Stimulated activated naive CD8-positive, alpha-beta T cell treated with anti-CD3 and anti-CD28 coated beads, Interleukin-15, Interleukin-2, amounts not matched to agents 100 ng/mL and 50 ng/mL, for 24 hours (primary cell): ENCODE measurements around the gene SHROOM3.
"Not testable (repeated sequence)": the region's sequence is repeated elsewhere in the genome, so short reads cannot be mapped to it uniquely, and the experiment has no call there.

Source experiments
- H3K27ac Mint-ChIP-seq: one replicate; pipeline ENCODE4 v1.8.0; 2021; ENCODE audit warnings: mild to moderate bottlenecking, mixed read lengths
- H3K27me3 Mint-ChIP-seq: one replicate; pipeline ENCODE4 v1.8.0; 2021; ENCODE audit warnings: mixed read lengths
- H3K36me3 Mint-ChIP-seq: one replicate; pipeline ENCODE4 v1.8.0; 2021; ENCODE audit warnings: low read depth, mixed read lengths
- H3K4me1 Mint-ChIP-seq: one replicate; pipeline ENCODE4 v1.8.0; 2021; ENCODE audit warnings: low read depth, mixed read lengths
- H3K4me3 Mint-ChIP-seq: one replicate; pipeline ENCODE4 v1.8.0; 2021; ENCODE audit warnings: mild to moderate bottlenecking, mixed read lengths
- H3K9me3 Mint-ChIP-seq: one replicate; pipeline ENCODE4 v1.8.0; 2021; ENCODE audit warnings: mixed read lengths

The SHROOM3 gene

DNA sequence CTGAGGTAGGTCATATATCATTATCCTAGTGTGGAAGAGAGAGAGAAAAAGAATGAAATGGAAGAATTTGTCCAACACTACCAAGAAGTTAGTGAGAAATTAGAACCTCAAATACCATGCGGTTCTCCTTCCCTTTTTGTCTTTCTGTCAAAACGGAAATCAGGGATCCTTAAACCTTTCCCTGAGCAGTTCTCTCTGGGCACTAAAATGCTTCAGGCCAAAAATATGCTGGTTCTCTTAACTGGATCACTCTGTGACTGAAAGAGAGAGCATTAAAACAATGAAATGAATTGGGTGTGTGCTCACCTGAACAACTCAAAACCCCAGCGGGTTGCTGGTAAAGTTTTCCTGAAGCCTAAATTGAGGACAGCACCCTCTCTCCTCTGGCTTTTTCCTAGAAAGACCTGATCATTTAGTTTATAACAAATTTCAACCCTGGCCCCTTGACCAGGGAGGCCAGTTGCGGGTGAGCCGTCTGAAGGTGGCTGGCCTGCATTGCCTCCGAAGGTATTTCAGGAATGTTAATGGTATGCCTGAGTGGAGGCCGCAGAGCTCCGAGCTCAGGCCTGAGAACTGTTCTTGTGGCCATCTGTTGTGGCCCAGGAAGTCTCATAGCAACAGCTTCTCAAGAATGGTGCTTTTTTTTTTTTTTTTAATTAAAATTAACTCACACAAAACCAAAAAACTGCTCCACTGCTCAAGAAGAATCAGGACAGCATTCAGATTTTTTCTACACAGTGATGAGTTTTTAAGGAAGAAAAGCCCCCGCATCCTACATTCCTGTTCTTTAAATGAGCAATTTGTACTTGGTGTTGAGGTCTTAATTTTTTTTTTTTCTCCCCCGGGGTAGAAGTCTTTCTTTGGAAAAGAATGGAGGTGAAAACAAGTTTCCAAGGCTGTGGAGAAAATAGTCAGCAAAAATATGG lies 155.1 kb downstream of the SHROOM3 start:
- Mint-ChIP-seq H3K4me3 (no peak overlapping the region), H3K4me1 (peaks cover 7% of the 10 kb centered on the region), H3K36me3 (no peaks in the 10 kb centered on the region), H3K9me3 (no peaks in the 10 kb centered on the region), H3K27me3 (peaks cover 44% of the 10 kb centered on the region), H3K27ac (no peak overlapping the region)

DNA sequence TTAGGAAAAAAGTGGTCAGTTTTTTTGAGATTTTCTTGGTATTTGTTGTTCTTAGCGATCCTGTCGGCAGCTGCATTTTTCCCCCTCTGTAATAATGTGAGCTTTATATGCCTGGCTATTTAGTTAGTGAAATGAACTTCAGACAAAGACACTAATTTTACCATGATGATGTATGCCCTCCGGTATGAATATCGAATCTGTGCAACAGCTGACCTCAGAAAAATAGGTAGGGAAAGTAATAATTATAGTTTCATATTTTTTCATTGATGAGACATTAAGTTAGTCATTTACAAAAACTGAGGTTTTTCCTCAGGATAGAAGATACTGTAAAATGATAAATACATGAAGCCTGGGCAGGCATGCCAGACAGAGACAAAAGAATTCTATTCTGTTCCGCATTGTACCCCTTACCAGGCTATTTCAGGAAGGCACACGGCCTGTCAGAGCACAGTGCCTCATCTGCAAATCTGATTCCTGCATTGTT lies 155.8 kb downstream of the SHROOM3 start:
- no peaks in the 10 kb centered on the region for H3K9me3 Mint-ChIP-seq
- peaks cover 37% of the 10 kb centered on the region for H3K27me3 Mint-ChIP-seq
- H3K27ac Mint-ChIP-seq: no peak overlapping the region
- no peak overlapping the region for H3K4me3 Mint-ChIP-seq
- no peaks in the 10 kb centered on the region for H3K36me3 Mint-ChIP-seq
- peaks cover 6% of the 10 kb centered on the region for H3K4me1 Mint-ChIP-seq

DNA sequence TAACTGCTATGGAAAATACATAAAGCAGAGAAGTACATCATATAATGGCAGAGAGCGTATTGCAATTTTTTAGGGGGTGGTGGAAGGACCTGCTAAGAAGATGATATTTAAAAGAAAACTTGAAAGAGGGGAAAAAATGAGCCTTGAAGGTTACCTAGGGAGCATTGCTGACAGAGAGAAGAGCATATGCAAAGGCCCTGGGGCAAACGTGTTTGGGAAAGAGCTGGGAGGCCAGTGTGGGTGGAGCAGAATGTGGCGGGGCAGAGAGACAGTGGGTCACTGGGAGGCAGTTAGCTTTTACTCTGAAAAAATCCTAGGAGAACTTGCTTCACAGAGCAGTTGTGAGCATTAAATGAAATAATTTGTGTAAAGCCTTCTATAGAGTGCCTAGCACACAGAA lies 157.0 kb downstream of the SHROOM3 start:
- Mint-ChIP-seq H3K27ac (no peak overlapping the region), H3K4me3 (no peak overlapping the region), H3K9me3 (no peaks in the 10 kb centered on the region), H3K36me3 (no peaks in the 10 kb centered on the region), H3K27me3 (peaks cover 25% of the 10 kb centered on the region), H3K4me1 (no peaks in the 10 kb centered on the region)

DNA sequence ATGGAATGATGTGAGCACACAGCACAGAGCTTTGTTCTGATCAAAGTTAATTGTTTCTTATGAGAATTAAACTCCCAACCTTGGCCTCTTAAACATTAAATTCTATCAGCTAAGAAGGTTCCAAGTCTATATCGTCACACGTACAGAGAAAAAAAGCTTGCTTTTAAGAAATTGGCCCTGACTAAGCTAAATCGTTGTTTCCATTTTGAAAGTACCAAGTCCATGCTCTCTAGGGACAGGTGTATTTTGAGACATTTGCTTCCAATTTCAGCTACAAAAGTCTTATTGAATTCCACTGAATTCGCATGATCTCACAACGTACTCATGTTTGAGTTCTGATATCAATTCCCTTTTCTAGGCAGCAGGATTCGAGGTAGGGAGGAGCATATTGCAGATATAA lies 157.4 kb downstream of the SHROOM3 start:
- no peaks in the 10 kb centered on the region for H3K36me3 Mint-ChIP-seq
- no peaks in the 10 kb centered on the region for H3K9me3 Mint-ChIP-seq
- H3K4me1 Mint-ChIP-seq: no peaks in the 10 kb centered on the region
- H3K27ac Mint-ChIP-seq: no peak overlapping the region
- peaks cover 20% of the 10 kb centered on the region for H3K27me3 Mint-ChIP-seq
- H3K4me3 Mint-ChIP-seq: no peak overlapping the region

DNA sequence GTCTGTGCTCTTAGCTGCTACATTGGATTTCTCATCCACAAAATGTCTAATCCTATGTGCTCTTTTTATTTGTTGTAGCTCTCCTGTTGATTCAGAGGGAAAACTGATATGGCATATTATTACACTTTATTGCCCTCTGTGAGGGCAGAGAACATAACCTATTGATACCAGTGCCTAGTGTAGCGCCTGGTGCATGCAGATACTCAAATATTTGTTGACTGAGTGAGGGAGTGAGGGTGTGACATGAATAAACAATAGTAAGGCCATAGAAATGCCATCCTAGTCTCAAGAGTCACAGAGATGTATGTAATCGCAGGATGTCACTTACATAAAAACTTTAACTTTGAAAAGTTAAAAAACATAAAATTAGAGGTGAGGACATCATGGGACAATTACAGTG lies 159.1 kb downstream of the SHROOM3 start:
- H3K9me3 Mint-ChIP-seq: no peaks in the 10 kb centered on the region
- H3K36me3 Mint-ChIP-seq: no peaks in the 10 kb centered on the region
- H3K27me3 Mint-ChIP-seq: peaks cover 18% of the 10 kb centered on the region

DNA sequence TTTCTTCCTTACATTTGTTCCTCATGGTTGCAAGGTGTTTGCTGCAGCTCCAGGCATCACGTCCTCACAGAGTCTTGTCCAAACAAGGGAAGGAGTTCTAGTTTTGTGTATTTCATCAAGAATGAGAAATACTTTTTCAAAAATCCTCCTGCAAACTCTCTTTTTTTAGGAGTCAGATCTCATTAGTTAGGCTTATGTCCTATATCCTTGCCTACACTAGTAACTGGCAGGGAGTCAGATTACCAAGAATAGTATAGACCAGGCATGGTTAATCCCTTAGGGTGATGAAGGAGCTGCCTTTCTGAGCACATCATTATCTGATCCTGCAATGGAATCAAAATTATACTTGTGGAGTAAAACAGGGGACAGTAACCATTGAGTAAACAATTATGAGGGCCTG lies 160.4 kb downstream of the SHROOM3 start:
- H3K4me3 Mint-ChIP-seq: no peak overlapping the region
- H3K9me3 Mint-ChIP-seq: no peaks in the 10 kb centered on the region
- no peaks in the 10 kb centered on the region for H3K4me1 Mint-ChIP-seq
- H3K36me3 Mint-ChIP-seq: no peaks in the 10 kb centered on the region
- H3K27me3 Mint-ChIP-seq: peaks cover 14% of the 10 kb centered on the region
- no peak overlapping the region for H3K27ac Mint-ChIP-seq

More for the DNA sequence above, 159.1 kb downstream of the SHROOM3 start:
- H3K4me1 Mint-ChIP-seq: no peaks in the 10 kb centered on the region
- H3K4me3 Mint-ChIP-seq: no peak overlapping the region
- H3K27ac Mint-ChIP-seq: no peak overlapping the region

DNA sequence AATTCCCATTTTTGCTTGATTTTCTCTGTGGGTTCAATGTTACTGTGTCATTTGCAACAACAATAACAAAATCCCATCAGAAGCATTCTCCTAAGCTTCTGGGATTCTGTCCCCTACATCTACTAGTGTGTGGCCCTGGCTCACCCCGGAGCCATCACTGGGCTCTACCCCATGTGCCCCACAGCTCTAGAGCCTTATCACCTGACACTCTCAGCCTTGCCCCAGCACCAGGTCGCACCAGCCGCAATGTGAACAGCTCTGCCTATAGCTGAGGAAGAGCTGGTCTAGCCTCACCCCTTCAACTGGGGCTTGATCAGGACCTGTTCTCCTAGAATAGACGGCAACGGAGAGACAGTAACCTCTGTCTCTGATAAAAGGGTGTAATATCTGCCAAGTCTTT lies 161.7 kb downstream of the SHROOM3 start:
- no peak overlapping the region for H3K4me3 Mint-ChIP-seq

DNA sequence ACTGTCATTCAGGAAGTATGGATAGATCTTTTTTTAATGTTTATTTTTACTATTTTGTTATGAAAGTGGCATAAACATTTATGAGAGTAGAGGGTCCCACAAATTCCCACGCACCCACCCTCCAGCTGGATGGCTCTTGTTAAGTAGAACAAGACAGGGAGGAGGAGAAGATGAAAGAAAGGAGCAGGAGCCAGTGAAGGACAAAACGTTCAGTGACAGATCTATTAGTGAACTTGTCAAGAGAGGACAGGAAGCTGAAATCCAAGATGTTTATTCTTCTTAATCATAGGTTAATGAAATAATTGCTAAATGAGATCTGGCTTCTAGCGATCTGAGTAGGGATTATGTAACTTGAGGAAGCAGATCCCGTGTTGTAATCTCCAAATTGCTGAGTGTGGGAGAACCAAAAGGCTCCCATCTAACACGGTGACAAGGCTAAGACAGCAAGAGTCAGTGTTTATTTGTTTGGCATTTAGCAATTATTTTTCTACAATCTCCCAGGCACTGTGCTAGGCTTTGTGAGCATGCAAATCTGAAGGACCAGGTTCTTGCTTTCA lies 162.5 kb downstream of the SHROOM3 start:
- H3K9me3 Mint-ChIP-seq: no peaks in the 10 kb centered on the region
- peaks cover 14% of the 10 kb centered on the region for H3K27me3 Mint-ChIP-seq
- H3K4me3 Mint-ChIP-seq: no peak overlapping the region
- H3K4me1 Mint-ChIP-seq: no peaks in the 10 kb centered on the region
- H3K36me3 Mint-ChIP-seq: no peaks in the 10 kb centered on the region
- no peak overlapping the region for H3K27ac Mint-ChIP-seq

More for the DNA sequence above, 161.7 kb downstream of the SHROOM3 start:
- Mint-ChIP-seq H3K27me3 (peaks cover 14% of the 10 kb centered on the region), H3K4me1 (no peaks in the 10 kb centered on the region), H3K27ac (no peak overlapping the region), H3K36me3 (no peaks in the 10 kb centered on the region), H3K9me3 (no peaks in the 10 kb centered on the region)

DNA sequence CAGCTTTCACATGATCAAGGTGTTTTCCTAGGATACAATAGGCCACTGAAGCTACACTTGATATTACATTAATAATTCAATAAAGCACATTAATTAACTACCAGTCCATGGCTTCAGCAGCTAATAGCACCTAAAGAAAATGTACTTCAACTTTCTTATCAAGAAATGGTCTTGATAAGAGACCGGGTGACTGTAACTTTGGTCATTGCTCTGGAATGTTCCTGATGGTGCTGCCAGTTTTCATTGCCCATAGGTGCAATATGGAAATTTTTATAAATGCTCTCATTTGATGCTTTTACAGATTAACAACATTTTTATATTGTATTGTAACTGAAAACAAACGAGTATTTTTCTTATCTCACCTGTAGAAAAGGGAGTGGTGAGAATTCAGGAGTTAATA lies 165.4 kb downstream of the SHROOM3 start:
- Mint-ChIP-seq H3K27me3 (peaks cover 12% of the 10 kb centered on the region), H3K27ac (no peak overlapping the region), H3K36me3 (no peaks in the 10 kb centered on the region), H3K4me3 (no peak overlapping the region), H3K9me3 (no peaks in the 10 kb centered on the region), H3K4me1 (no peaks in the 10 kb centered on the region)

DNA sequence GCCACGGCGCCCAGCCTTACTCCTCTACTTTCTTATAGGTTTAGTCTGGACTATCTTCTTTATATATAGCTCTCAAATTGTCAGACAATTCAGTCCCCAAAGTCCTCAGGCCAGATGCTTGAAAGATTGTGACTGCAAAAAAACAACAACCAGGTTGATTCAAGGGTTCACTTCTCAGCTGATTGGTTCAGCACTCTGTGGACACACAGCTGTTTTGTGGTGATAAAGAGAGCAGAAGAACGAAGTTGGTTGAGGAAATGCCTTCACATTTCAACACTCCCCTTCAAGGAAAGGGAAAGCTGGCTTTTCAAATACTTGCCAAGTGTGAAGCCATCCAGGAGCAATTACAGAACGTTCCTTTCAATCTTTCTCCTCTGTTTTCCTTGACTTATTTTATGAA lies 166.8 kb downstream of the SHROOM3 start:
- Mint-ChIP-seq H3K27ac (no peak overlapping the region), H3K36me3 (no peaks in the 10 kb centered on the region), H3K4me3 (no peak overlapping the region), H3K4me1 (no peaks in the 10 kb centered on the region), H3K27me3 (peaks cover 12% of the 10 kb centered on the region), H3K9me3 (no peaks in the 10 kb centered on the region)

DNA sequence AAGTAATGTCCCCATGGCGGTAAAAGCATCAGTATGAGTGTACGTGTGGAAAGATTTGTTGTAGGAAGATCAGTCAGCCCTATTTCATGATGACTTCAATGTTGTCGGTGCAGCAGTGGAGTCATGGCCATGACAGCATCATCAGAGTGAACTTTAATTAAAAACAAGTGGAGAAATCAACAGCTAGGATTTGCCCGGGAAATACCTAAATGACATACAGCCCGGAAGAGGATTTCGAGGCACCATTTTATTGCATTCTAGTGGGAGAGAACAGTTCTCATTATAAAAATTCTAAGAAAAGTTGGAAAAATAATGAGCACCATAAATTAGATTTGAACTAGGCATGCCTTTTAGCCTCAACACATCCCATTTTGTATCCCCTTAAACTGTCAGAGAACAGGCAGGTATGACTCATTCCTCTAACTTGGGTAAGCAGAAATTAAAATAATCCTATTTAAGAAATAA lies 170.1 kb downstream of the SHROOM3 start:
- Mint-ChIP-seq H3K9me3 (no peaks in the 10 kb centered on the region), H3K4me3 (no peak overlapping the region), H3K36me3 (no peaks in the 10 kb centered on the region), H3K27me3 (peaks cover 9% of the 10 kb centered on the region), H3K4me1 (no peaks in the 10 kb centered on the region), H3K27ac (no peak overlapping the region)

DNA sequence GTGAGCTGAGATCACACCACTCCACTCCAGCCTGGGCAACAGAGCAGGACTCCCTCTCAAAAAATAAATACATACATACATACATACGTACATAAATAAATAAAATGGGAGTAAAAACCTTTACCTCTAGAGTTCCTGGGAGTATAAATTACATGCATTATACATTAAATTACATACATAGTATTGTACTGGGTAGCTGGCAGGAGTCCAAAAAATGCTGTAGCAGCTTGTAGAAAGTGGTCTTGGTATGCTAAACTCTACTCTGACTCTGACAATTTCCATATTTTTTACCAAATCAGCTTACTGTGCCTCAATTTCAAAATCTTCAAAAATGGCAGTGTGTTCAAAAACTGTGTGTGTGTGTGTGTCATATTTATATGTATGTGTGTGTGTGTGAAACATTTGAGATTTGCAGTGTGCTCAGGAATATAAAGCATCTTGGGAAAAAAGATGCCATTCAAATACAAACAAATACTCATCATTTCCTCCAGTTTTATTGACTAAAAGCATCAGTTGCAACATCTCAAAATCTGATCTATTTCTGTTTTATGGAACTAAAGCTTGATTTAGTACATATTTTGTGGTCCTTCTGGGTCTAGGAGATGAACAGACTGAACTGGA lies 171.7 kb downstream of the SHROOM3 start:
- peaks cover 12% of the 10 kb centered on the region for H3K27me3 Mint-ChIP-seq
- H3K4me3 Mint-ChIP-seq: no peak overlapping the region
- H3K9me3 Mint-ChIP-seq: no peaks in the 10 kb centered on the region
- H3K27ac Mint-ChIP-seq: no peak overlapping the region
- H3K4me1 Mint-ChIP-seq: no peaks in the 10 kb centered on the region
- H3K36me3 Mint-ChIP-seq: no peaks in the 10 kb centered on the region

DNA sequence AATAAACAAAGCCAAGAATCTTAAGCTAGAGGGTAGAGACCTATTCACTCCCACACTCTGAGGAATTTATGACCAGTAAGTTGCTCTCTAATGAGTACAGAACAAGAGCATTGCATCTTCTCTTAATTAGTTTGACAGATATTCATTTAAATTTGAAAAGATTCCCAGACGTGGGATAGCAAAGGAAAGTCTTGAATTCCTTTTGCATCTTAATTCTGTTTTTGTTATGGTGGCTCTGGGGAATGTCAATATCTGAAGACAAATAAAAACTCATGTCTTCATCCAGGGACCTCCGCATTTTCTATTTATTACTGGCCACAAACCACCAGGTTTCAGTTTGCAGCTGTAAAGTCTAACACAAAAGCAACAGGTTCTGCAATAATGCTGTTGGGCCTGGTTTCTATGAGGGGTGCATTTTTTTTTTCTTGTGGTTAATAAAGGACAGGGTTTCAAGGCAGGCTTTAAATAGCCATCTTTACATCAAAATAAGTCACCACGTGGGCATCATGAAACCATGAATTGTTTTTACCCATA lies 172.3 kb downstream of the SHROOM3 start:
- Mint-ChIP-seq H3K4me1 (no peaks in the 10 kb centered on the region), H3K27ac (no peak overlapping the region), H3K27me3 (peaks cover 12% of the 10 kb centered on the region), H3K9me3 (no peaks in the 10 kb centered on the region), H3K4me3 (no peak overlapping the region), H3K36me3 (no peaks in the 10 kb centered on the region)

DNA sequence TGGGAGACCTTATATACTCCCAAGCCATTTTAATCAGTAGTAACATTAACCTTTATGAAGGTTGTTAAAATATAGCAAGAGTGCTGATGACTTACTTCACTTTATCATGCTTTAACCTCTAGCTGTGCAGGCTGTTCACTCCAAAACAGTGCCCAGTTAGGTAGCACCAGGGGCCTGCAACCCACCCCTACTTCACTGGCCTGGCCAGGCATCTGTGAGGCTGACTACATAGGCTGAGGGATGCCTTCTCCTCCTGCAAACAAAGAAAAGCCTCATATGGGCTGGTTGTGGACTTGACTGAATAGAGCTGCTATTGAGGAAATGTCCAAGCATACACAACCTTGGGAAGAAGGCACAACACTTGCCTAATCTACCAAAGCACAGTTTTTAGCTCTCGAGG lies 172.8 kb downstream of the SHROOM3 start:
- Mint-ChIP-seq H3K4me1 (no peaks in the 10 kb centered on the region), H3K4me3 (no peak overlapping the region), H3K27ac (no peak overlapping the region), H3K9me3 (no peaks in the 10 kb centered on the region), H3K27me3 (peaks cover 8% of the 10 kb centered on the region), H3K36me3 (no peaks in the 10 kb centered on the region)

DNA sequence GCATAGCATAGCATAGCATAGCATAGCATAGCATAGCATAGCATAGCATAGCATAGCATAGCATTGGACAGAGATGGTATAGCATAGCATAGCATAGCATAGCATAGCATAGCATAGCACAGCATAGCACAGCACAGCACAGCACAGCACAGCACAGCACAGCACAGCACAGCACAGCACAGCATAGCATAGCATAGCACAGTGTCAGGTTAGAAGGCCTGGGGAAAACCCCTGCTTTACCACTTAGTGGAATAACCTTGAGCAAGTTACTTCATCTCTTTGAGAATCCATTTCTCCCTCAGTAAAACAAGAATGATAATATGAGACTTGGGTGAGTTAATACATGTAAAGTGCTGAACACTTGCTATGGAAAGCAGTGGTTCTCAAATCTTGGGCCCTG lies 173.5 kb downstream of the SHROOM3 start:
- not testable (repeated sequence) for H3K4me3 Mint-ChIP-seq, H3K27ac Mint-ChIP-seq, H3K27me3 Mint-ChIP-seq, H3K36me3 Mint-ChIP-seq, H3K4me1 Mint-ChIP-seq, H3K9me3 Mint-ChIP-seq
